Gastroesophageal sphincter (tissue), 4 donors: ENCODE data around the gene CHST1. TPM values are rescaled to one million over a fixed set of nuclear protein-coding genes. Genes with fewer than 3 reads are reported as not detected.

Experiments used
- ATAC-seq: fragments of 150-250 bp; one replicate; pipeline ENCODE4 v1.9.1; 2016; ENCODE audit warnings: mild to moderate bottlenecking, moderate library complexity
- H3K27ac ChIP-seq, 4 donors: fragments of 200-600 bp; sonication (generic) in 3 of 4; 1 replicate in 3 of 4; 2 replicates in 1 of 4; pipeline ENCODE4 v1.5.1; 2016 to 2019
- H3K27me3 ChIP-seq: fragments of 200-600 bp; sonication (generic); one replicate; pipeline ENCODE4 v1.5.1; 2019
- H3K36me3 ChIP-seq, 2 donors: fragments of 200-600 bp; sonication (generic); one replicate each; pipeline ENCODE4 v1.5.1; 2019; ENCODE audit warnings: control low read depth in 1 of 2
- H3K4me1 ChIP-seq, 3 donors: fragments of 200-600 bp; sonication (generic); 1 replicate in 2 of 3; 2 replicates in 1 of 3; pipeline ENCODE4 v1.5.1; 2016 to 2019; ENCODE audit warnings: control low read depth in 2 of 3
- H3K4me3 ChIP-seq, 2 donors: fragments of 200-600 bp; sonication (generic); one replicate each; pipeline ENCODE4 v1.5.1; 2019; ENCODE audit warnings: mild to moderate bottlenecking in 1 of 2, moderate library complexity in 1 of 2
- H3K9me3 ChIP-seq, 3 donors: fragments of 200-600 bp; sonication (generic); one replicate each; pipeline ENCODE4 v1.5.1; 2017 to 2019; ENCODE audit warnings: control low read depth in 2 of 3
- CTCF ChIP-seq, 4 experiments: fragments of 200-600 bp in 2 of 4; fragments of 450-650 bp in 2 of 4; sonication (generic) in 1 of 4; IDR thresholded peaks; one replicate each; pipeline ENCODE4 v1.5.1; 2017 to 2019; ENCODE audit warnings: antibody characterized with exemption in 4 of 4, mild to moderate bottlenecking in 2 of 4, moderate library complexity in 2 of 4
- EP300 ChIP-seq: sonication (generic); formaldehyde crosslinking; IDR thresholded peaks from one replicate; pipeline ENCODE4 v1.6.1; 2017; ENCODE audit warnings: antibody characterized with exemption, mild to moderate bottlenecking
- POLR2A ChIP-seq, 2 donors: fragments of 450-650 bp; IDR thresholded peaks; one replicate each; pipeline ENCODE4 v1.6.1; 2017; ENCODE audit warnings: antibody characterized with exemption in 2 of 2, mild to moderate bottlenecking in 2 of 2, moderate library complexity in 1 of 2
- POLR2AphosphoS5 ChIP-seq: sonication (generic); formaldehyde crosslinking; IDR thresholded peaks from one replicate; pipeline ENCODE4 v1.6.1; 2017; ENCODE audit warnings: antibody characterized with exemption
- WGBS, 2 donors: methylation state at CpG; one replicate each; pipeline ENCODE4 v1.1.5; 2018; ENCODE audit warnings: low coverage in 1 of 2; 5-methylcytosine and 5-hydroxymethylcytosine counted together
- total RNA-seq, 4 donors: library from RNA; depleted of rRNA; stranded (reverse); fragments of >200 nt; gene quantifications; one replicate each; pipeline ENCODE4 v1.1.0, GENCODE V29; 2016

The CHST1 gene
- total RNA-seq, 4 donors from 2014 or later = 2.1 to 4.7 (median 2.4) TPM

- ATAC-seq = no peak
- TF ChIP-seq CTCF (IDR thresholded peaks at IDR 0.05) = no peak
- TF ChIP-seq POLR2AphosphoS5 = no peak
- no peak for TF ChIP-seq EP300
- no peak for TF ChIP-seq POLR2A (IDR thresholded peaks at IDR 0.05)
Observed at GRCh38 chr11:45667929-45668680, 2.7 kb upstream of the CHST1 start.

GRCh38 chr11:45666648-45667642 is 1.5 kb upstream of the CHST1 start:
- TF ChIP-seq POLR2AphosphoS5 = no peak
- no peak for TF ChIP-seq POLR2A (IDR thresholded peaks at IDR 0.05)
- TF ChIP-seq CTCF (IDR thresholded peaks at IDR 0.05) = no peak
- no peak for TF ChIP-seq EP300
- peak overlapping the region in 1 of 4 donors; percentile 14 for H3K27ac ChIP-seq
- H3K4me1 ChIP-seq = peaks cover 0 to 39% (median 9%) of the 10 kb centered on the region in 3 donors
- ATAC-seq = no peak
- 43% methylated on average over 5 of the region's 12 CpGs; no CpG with 5 or more reads in 1 of the 2 donors for WGBS, 2 donors
- H3K4me3 ChIP-seq = no peak overlapping the region
- no peaks in the 10 kb centered on the region for H3K9me3 ChIP-seq
- H3K27me3 ChIP-seq = peaks cover 32% of the 10 kb centered on the region
- no peaks in the 10 kb centered on the region for H3K36me3 ChIP-seq

More at GRCh38 chr11:45667929-45668680, 2.7 kb upstream of the CHST1 start:
- H3K9me3 ChIP-seq = no peaks in the 10 kb centered on the region
- no peak overlapping the region for H3K27ac ChIP-seq
- no peak overlapping the region for H3K4me3 ChIP-seq
- peaks cover 0 to 30% (median 9%) of the 10 kb centered on the region in 3 donors for H3K4me1 ChIP-seq
- 62 to 65% methylated on average over 3 of the region's 5 CpGs for WGBS, 2 donors
- peaks cover 21% of the 10 kb centered on the region for H3K27me3 ChIP-seq
- H3K36me3 ChIP-seq = no peaks in the 10 kb centered on the region

GRCh38 chr11:45665933-45666647 is 668 bp upstream of the CHST1 start:
- peaks cover 0 to 39% (median 9%) of the 10 kb centered on the region in 3 donors for H3K4me1 ChIP-seq
- 56 to 57% methylated on average over 4 to 5 of the region's 10 CpGs for WGBS, 2 donors
- peak overlapping the region in 3 of 4 donors; percentile 51 to 76 (median 54) for H3K27ac ChIP-seq
- ATAC-seq = peak; percentile 71
- peaks cover 41% of the 10 kb centered on the region for H3K27me3 ChIP-seq
- H3K9me3 ChIP-seq = no peaks in the 10 kb centered on the region
- peak overlapping the region; percentile 44 to 79 for H3K4me3 ChIP-seq
- no peaks in the 10 kb centered on the region for H3K36me3 ChIP-seq
- no peak for TF ChIP-seq EP300
- no peak for TF ChIP-seq POLR2A (IDR thresholded peaks at IDR 0.05)
- TF ChIP-seq POLR2AphosphoS5 = no peak
- no peak for TF ChIP-seq CTCF (IDR thresholded peaks at IDR 0.05)

GRCh38 chr11:45664376-45665205 is 831 bp downstream of the CHST1 start:
- H3K4me1 ChIP-seq = peaks cover 0 to 39% (median 9%) of the 10 kb centered on the region in 3 donors
- peaks cover 56% of the 10 kb centered on the region for H3K27me3 ChIP-seq
- no CpG with 5 or more reads among the region's 76 CpGs for WGBS, 2 donors
- peak overlapping the region in 3 of 4 donors; percentile 51 to 76 (median 54) for H3K27ac ChIP-seq
- peak; percentile 15 for ATAC-seq
- H3K9me3 ChIP-seq = no peaks in the 10 kb centered on the region
- no peaks in the 10 kb centered on the region for H3K36me3 ChIP-seq
- TF ChIP-seq CTCF (IDR thresholded peaks at IDR 0.05) (no peak), EP300 (no peak), POLR2A (IDR thresholded peaks at IDR 0.05) (no peak), POLR2AphosphoS5 (no peak)
- peak overlapping the region; percentile 44 to 79 for H3K4me3 ChIP-seq
